GM12878 (cell line): Measurements from ENCODE around the gene EXD3. TPM values are rescaled to one million over a fixed set of nuclear protein-coding genes. Genes with fewer than 3 reads are reported as not detected.

Experiments used
- ATAC-seq: fragments of 200-7000 bp; cut with Tn5 transposase; 3 replicates; pipeline ENCODE4 v1.9.1; 2020; ENCODE audit warnings: mild to moderate bottlenecking, moderate library complexity
- BruUV-seq: library from RNA; stranded (reverse); fragments of 400-500 nt; replicated peaks from 2 replicates; lab custom pipeline; 2021; lab: Mats Ljungman, UMichigan
- CTCF ChIA-PET: fragments of 300-600 bp; sonication (Branson Sonifier 250); formaldehyde crosslinking; extraction: SDS; loops from one replicate; lab custom pipeline; 2021; ENCODE audit warnings: inconsistent platforms; lab: Yijun Ruan, JAX
- POLR2A ChIA-PET: fragments of 350-600 bp; formaldehyde crosslinking; extraction: SDS; loops from one replicate; lab custom pipeline; 2021; ENCODE audit warnings: inconsistent platforms; lab: Charles Lee
- RAD21 ChIA-PET: fragments of 300-600 bp; sonication (Branson Sonifier 250); formaldehyde crosslinking; loops from one replicate; lab custom pipeline; 2023; ENCODE audit warnings: antibody characterized with exemption; ENCODE audit not compliant: unreplicated experiment; lab: Charles Lee
- SMC1A ChIA-PET: fragments of 300-600 bp; sonication (Branson Sonifier 250); formaldehyde crosslinking; loops from one replicate; lab custom pipeline; 2023; ENCODE audit not compliant: unreplicated experiment, uncharacterized antibody; lab: Charles Lee
- DNase-seq: peaks from one replicate; pipeline ENCODE4 v3.0.0-alpha.2; 2011; ENCODE audit warnings: low read depth, low spot score
- FAIRE-seq: peaks from 3 replicates; lab custom pipeline; 2011; peaks lifted over from hg19 to GRCh38; lab: Jason Lieb, UNC
- H2AFZ ChIP-seq: 2 replicates; pipeline ENCODE4 v1.6.0; 2011; ENCODE audit warnings: low read depth, low read length, control low read depth; ENCODE audit not compliant: control insufficient read depth
- H3K27ac ChIP-seq: 2 replicates; pipeline ENCODE4 v1.5.1; 2011; ENCODE audit warnings: control low read depth; ENCODE audit not compliant: control insufficient read depth, insufficient read depth
- H3K27me3 ChIP-seq, 2 experiments: replicated peaks in 1 of 2; 2 replicates each; pipeline versions ENCODE4 v1.6.0 to v1.6.1; 2011; ENCODE audit warnings: low read length in 1 of 2; ENCODE audit not compliant: control insufficient read depth in 2 of 2, insufficient read depth in 2 of 2
- H3K36me3 ChIP-seq, 2 experiments: 2 replicates each; pipeline ENCODE4 v1.5.1; 2011; ENCODE audit warnings: low read length in 1 of 2; ENCODE audit not compliant: control insufficient read depth in 2 of 2, insufficient read depth in 2 of 2
- H3K4me1 ChIP-seq: 2 replicates; pipeline ENCODE4 v1.6.1; 2011; ENCODE audit warnings: mild to moderate bottlenecking, low read length, moderate library complexity, mixed read lengths; ENCODE audit not compliant: control insufficient read depth, insufficient read depth
- H3K4me2 ChIP-seq: 2 replicates; pipeline ENCODE4 v1.6.0; 2011; ENCODE audit warnings: control low read depth; ENCODE audit not compliant: control insufficient read depth, insufficient read depth
- H3K4me3 ChIP-seq: fragments of 200-600 bp; sonication (generic); 2 replicates; pipeline ENCODE4 v1.5.1; 2016
- H3K79me2 ChIP-seq: 2 replicates; pipeline ENCODE4 v1.6.0; 2011; ENCODE audit warnings: low read length; ENCODE audit not compliant: control insufficient read depth, insufficient read depth
- H3K9ac ChIP-seq: 2 replicates; pipeline ENCODE4 v1.8.0; 2011; ENCODE audit warnings: low read length, control low read depth, mixed read lengths; ENCODE audit not compliant: control insufficient read depth, insufficient read depth
- H3K9me3 ChIP-seq: replicated peaks from 3 replicates; pipeline ENCODE4 v1.5.1; 2011; ENCODE audit warnings: mild to moderate bottlenecking, low read length; ENCODE audit not compliant: control insufficient read depth, insufficient read depth
- H4K20me1 ChIP-seq: 2 replicates; pipeline ENCODE4 v1.6.0; 2011; ENCODE audit not compliant: control insufficient read depth, insufficient read depth
- BHLHE40 ChIP-seq, 2 experiments: fragments of 450-650 bp in 1 of 2; IDR thresholded peaks; 2 replicates each; pipeline ENCODE4 v1.6.1; 2011 to 2017; ENCODE audit warnings: low read depth in 2 of 2, borderline replicate concordance in 1 of 2, improper control_type of control experiment in 1 of 2, low read length in 1 of 2, mild to moderate bottlenecking in 1 of 2
- GABPA ChIP-seq: IDR thresholded peaks from 2 replicates; pipeline ENCODE4 v1.6.1; 2014; ENCODE audit warnings: antibody characterized with exemption, low read depth, mild to moderate bottlenecking, inconsistent platforms
- IKZF1 ChIP-seq: fragments of 450-650 bp; conservative IDR thresholded peaks from 2 replicates; pipeline ENCODE4 v1.6.1; 2017; ENCODE audit warnings: antibody characterized with exemption, mild to moderate bottlenecking
- KLF5 ChIP-seq: fragments of 450-650 bp; IDR thresholded peaks from 2 replicates; pipeline ENCODE4 v1.6.1; 2014; ENCODE audit warnings: mild to moderate bottlenecking; ENCODE audit not compliant: partially characterized antibody
- LARP7 ChIP-seq: fragments of 450-650 bp; IDR thresholded peaks from 2 replicates; pipeline ENCODE4 v1.6.1; 2017; ENCODE audit warnings: mild to moderate bottlenecking
- PAX5 ChIP-seq: IDR thresholded peaks from 2 replicates; pipeline ENCODE4 v1.6.1; 2011; ENCODE audit warnings: low read depth, low read length, borderline replicate concordance
- POLR2AphosphoS5 ChIP-seq: IDR thresholded peaks from 2 replicates; pipeline ENCODE4 v1.6.1; 2011; ENCODE audit warnings: mild to moderate bottlenecking, low read length, inconsistent platforms
- SIX5 ChIP-seq: IDR thresholded peaks from 2 replicates; pipeline ENCODE4 v1.6.1; 2011; ENCODE audit warnings: mild to moderate bottlenecking, low read depth, low read length, moderate library complexity; ENCODE audit not compliant: severe bottlenecking
- SREBF2 ChIP-seq: IDR thresholded peaks from 2 replicates; pipeline ENCODE4 v1.6.1; 2012; ENCODE audit warnings: mild to moderate bottlenecking, low read length
- STAT3 ChIP-seq: IDR thresholded peaks from 2 replicates; pipeline ENCODE4 v1.6.1; 2011; ENCODE audit warnings: low read depth, low read length, improper control_type of control experiment
- ZNF384 ChIP-seq: IDR thresholded peaks from 2 replicates; pipeline ENCODE4 v1.6.1; 2012; ENCODE audit warnings: low read depth, mild to moderate bottlenecking, low read length, improper control_type of control experiment, borderline replicate concordance
- WGBS: methylation state at CpG from one replicate; pipeline ENCODE4 v1.1.6; 2016; ENCODE audit warnings: low lambda C conversion rate; ENCODE audit not compliant: insufficient replicate concordance, insufficient coverage; ENCODE audit errors: missing lambda C conversion rate; 5-methylcytosine and 5-hydroxymethylcytosine counted together
- in situ Hi-C: fragments of 300-500 bp; cut with MboI; formaldehyde crosslinking; loops from 9 replicates; pipeline ENCODE4 v1.14.3; 2018; ENCODE audit warnings: mixed read lengths
- intact Hi-C: fragments of 100-400 bp; cut with micrococcal nuclease; formaldehyde crosslinking; loops from one replicate; pipeline ENCODE4 v1.14.2; 2022; ENCODE audit not compliant: unreplicated experiment
- polyA plus RNA-seq, 11 experiments: library from polyadenylated mRNA; depleted of rRNA in 4 of 11; unstranded in 6 of 11; stranded (reverse) in 5 of 11; fragments of >200 nt; fragmentation: Nextera tagmentation in 4 of 11; fragmentation: Illumina TruSeq in 1 of 11; extraction: Ambion mirVana in 4 of 11; extraction: Trizol in 1 of 11; gene quantifications; 1 replicate in 1 of 11; 2 replicates in 10 of 11; pipeline versions ENCODE4 v1.2.1 to v1.2.3, GENCODE V29; 2011 to 2016; ENCODE audit warnings: inconsistent platforms in 2 of 11, missing spikeins in 2 of 11, low read depth in 1 of 11
- total RNA-seq, 4 experiments: library from RNA; depleted of rRNA in 3 of 4; stranded (reverse); fragments of >200 nt in 3 of 4; fragmentation: Illumina TruSeq in 1 of 4; extraction: Trizol in 1 of 4; gene quantifications; 2 replicates each; pipeline versions ENCODE4 v1.2.1 to v1.2.3, GENCODE V29; 2013 to 2021
- TF ChIP-seq, protein P1 (sequence below): IDR thresholded peaks from 2 replicates; pipeline ENCODE4 v1.6.1; 2011; ENCODE audit warnings: borderline replicate concordance, low read depth, mild to moderate bottlenecking, moderate library complexity, low read length; ENCODE audit not compliant: insufficient read depth, poor library complexity, severe bottlenecking
- TF ChIP-seq, protein P2 (sequence below): fragments of 450-650 bp; IDR thresholded peaks from 2 replicates; pipeline ENCODE4 v1.6.1; 2017; ENCODE audit warnings: mild to moderate bottlenecking, low read depth, inconsistent platforms; ENCODE audit not compliant: poor library complexity, severe bottlenecking
- TF ChIP-seq, protein P3 (sequence below): IDR thresholded peaks from 2 replicates; pipeline ENCODE4 v1.6.1; 2011; ENCODE audit warnings: low read depth, mild to moderate bottlenecking, low read length, moderate library complexity, borderline replicate concordance; ENCODE audit errors: extremely low read depth
- TF ChIP-seq, protein P4 (sequence below): IDR thresholded peaks from 2 replicates; pipeline ENCODE4 v1.6.1; 2012; ENCODE audit warnings: low read depth, low read length, improper control_type of control experiment
- TF ChIP-seq, protein P5 (sequence below): fragments of 450-650 bp; IDR thresholded peaks from 2 replicates; pipeline ENCODE4 v1.6.1; 2017; ENCODE audit warnings: antibody characterized with exemption, mild to moderate bottlenecking, moderate library complexity

Gene EXD3
- total and polyA plus RNA-seq, 10 of the 15 experiments (the other 5 are each of a cell fraction or from before 2014, with no cell fraction given): 0.21 to 7.1 (median 3.6) TPM

DNA sequence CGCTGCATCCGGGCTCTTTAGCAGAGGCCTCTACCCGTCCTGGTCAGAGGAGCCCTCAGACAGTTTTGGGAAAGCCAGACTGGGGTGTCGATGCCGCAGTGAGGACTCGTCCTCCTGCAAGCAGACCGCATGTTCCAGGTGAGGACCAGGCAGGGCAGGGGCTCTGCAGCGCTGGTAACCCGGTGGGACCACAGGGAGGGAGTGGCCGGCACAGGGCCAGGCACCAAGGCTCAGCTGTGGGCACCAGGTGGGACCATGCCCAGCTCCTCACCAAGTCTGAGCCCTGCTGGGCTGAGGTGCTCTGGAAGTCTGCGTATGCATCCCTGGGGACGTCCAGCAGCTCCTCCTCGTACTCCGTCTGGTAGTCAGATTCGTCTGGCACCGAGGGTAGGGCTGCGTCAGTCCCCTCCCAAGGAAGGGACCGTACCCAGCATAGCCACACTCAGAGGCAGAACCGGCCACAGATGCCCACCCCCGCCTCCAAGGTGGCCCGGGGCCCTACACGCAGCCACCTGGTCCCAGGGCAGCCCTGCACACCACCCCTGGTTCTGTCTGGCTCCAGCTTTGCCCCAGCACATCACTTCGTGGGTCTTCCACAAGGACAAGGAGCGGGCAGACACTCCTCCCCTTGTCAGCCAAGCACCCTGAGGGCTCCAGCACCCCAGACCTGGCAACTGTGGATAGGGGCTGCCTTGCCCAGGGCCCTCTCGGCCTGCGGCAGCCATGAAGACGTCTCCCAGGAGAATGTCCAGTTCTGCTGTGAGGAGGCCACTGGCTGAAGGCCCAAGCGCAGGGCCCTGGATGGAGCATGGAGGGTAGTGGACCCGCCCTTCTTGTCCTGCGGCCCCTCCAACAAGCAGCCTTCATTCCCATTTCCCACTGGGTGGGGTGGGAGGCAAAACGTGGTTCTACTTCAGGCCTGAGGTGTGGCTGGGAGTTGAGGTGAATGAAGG is 37.7 kb upstream of the EXD3 start:
- BruUV-seq: no TSS peak
- no peak for FAIRE-seq
- ChIA-PET POLR2A (no interaction called here), CTCF (no interaction called here), RAD21 (no interaction called here), SMC1A (no interaction called here)
- ATAC-seq: no peak
- Histone ChIP-seq H3K36me3 (no peaks in the 10 kb centered on the region), H3K9ac (no peak overlapping the region), H3K27me3 (no peaks in the 10 kb centered on the region), H3K4me1 (peaks cover 26% of the 10 kb centered on the region), H2AFZ (no peak overlapping the region), H3K79me2 (peaks cover 9% of the 10 kb centered on the region), H4K20me1 (no peaks in the 10 kb centered on the region), H3K4me2 (no peak overlapping the region), H3K4me3 (no peak overlapping the region), H3K27ac (no peak overlapping the region), H3K9me3 (no peaks in the 10 kb centered on the region)
- intact Hi-C loops: loop anchor here (10.0 kb wide), 1 partner anchor 64 kb away; no protein-coding TSS in a partner anchor
- WGBS: 87% methylated on average over 30 of the region's 31 CpGs
- DNase-seq: no peak
- in situ Hi-C loops: no loop called here
- TF ChIP-seq, protein P1, sequence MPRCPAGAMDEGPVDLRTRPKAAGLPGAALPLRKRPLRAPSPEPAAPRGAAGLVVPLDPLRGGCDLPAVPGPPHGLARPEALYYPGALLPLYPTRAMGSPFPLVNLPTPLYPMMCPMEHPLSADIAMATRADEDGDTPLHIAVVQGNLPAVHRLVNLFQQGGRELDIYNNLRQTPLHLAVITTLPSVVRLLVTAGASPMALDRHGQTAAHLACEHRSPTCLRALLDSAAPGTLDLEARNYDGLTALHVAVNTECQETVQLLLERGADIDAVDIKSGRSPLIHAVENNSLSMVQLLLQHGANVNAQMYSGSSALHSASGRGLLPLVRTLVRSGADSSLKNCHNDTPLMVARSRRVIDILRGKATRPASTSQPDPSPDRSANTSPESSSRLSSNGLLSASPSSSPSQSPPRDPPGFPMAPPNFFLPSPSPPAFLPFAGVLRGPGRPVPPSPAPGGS: no peak
- TF ChIP-seq, protein P2, sequence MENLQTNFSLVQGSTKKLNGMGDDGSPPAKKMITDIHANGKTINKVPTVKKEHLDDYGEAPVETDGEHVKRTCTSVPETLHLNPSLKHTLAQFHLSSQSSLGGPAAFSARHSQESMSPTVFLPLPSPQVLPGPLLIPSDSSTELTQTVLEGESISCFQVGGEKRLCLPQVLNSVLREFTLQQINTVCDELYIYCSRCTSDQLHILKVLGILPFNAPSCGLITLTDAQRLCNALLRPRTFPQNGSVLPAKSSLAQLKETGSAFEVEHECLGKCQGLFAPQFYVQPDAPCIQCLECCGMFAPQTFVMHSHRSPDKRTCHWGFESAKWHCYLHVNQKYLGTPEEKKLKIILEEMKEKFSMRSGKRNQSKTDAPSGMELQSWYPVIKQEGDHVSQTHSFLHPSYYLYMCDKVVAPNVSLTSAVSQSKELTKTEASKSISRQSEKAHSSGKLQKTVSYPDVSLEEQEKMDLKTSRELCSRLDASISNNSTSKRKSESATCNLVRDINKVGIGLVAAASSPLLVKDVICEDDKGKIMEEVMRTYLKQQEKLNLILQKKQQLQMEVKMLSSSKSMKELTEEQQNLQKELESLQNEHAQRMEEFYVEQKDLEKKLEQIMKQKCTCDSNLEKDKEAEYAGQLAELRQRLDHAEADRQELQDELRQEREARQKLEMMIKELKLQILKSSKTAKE: no peak
- TF ChIP-seq SREBF2 (no peak), BHLHE40 (IDR thresholded peaks at IDR 0.05; ENCODE audit: borderline replicate concordance in 1 of 2, low read depth in 2 of 2, low read length in 1 of 2) (no peak), ZNF384 (no peak), KLF5 (no peak), GABPA (no peak), POLR2AphosphoS5 (no peak), STAT3 (no peak), LARP7 (no peak), IKZF1 (no peak), PAX5 (no peak), SIX5 (no peak)
- TF ChIP-seq, protein P3, sequence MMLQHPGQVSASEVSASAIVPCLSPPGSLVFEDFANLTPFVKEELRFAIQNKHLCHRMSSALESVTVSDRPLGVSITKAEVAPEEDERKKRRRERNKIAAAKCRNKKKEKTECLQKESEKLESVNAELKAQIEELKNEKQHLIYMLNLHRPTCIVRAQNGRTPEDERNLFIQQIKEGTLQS: no peak
- TF ChIP-seq, protein P4, sequence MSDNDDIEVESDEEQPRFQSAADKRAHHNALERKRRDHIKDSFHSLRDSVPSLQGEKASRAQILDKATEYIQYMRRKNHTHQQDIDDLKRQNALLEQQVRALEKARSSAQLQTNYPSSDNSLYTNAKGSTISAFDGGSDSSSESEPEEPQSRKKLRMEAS: no peak
- TF ChIP-seq, protein P5, sequence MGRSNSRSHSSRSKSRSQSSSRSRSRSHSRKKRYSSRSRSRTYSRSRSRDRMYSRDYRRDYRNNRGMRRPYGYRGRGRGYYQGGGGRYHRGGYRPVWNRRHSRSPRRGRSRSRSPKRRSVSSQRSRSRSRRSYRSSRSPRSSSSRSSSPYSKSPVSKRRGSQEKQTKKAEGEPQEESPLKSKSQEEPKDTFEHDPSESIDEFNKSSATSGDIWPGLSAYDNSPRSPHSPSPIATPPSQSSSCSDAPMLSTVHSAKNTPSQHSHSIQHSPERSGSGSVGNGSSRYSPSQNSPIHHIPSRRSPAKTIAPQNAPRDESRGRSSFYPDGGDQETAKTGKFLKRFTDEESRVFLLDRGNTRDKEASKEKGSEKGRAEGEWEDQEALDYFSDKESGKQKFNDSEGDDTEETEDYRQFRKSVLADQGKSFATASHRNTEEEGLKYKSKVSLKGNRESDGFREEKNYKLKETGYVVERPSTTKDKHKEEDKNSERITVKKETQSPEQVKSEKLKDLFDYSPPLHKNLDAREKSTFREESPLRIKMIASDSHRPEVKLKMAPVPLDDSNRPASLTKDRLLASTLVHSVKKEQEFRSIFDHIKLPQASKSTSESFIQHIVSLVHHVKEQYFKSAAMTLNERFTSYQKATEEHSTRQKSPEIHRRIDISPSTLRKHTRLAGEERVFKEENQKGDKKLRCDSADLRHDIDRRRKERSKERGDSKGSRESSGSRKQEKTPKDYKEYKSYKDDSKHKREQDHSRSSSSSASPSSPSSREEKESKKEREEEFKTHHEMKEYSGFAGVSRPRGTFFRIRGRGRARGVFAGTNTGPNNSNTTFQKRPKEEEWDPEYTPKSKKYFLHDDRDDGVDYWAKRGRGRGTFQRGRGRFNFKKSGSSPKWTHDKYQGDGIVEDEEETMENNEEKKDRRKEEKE: no peak
